NCI-H446 treated with DMSO at 0.1 percent for 48 hours (cell line): ENCODE results near the gene CFAP91.

Experiments used
- DNase-seq: peaks from one replicate; lab custom pipeline; 2025; lab: John Stamatoyannopoulos, UW

The CFAP91 gene

DNA sequence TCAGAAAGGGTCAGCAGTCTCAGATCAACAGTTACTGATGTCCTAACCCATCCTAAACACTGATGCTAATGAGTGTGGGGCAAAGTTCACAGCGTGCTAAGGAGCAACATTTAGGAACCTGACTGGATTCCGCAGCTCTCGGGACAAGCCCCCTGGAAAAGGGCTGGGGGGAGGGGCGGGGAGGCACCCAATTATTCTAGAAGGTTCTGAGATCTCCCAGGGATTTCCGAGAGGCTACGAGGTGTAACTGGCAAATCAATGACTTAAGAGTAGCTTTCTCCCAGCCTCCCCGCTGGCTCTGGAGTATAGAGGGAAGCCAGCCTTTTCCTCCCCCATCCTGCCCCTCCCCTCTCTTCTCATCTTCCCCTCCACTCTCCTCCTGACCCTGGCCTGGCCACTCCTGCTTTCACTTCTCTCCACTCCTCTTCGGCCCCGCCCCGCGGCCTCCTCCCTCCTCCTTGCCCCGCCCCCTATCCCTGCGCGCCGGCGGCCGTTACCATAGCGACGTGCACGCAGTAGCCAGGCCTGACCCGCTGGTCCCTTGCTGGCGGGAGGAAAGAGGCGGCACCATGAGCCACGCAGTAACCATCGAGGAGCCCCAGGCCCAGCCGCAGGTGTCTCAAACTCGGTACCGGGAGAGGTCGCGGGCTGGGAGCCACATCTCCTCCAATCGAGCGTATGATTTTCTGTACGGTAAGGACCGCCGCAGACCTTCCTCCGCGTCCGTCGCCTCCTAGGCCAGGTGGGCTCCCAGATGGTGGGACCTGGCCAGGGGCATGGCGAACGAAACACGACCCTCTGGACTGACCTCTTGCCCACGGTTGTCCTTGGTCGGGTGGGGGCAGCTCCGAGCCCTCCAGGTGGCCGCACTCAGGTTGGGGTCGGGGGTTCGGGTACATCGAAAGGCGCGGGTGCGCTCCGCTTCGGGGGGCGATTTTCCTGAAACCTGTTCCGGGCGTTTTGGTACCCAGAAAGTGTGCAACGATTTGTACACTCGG lies at the start of gene CFAP91:
CFAP91 (plus strand) TSS at position 493 of the 998 bp plus-strand sequence; CDS start at position 570, 77 bp downstream.
- DNase-seq, result peak; percentile 49

DNA sequence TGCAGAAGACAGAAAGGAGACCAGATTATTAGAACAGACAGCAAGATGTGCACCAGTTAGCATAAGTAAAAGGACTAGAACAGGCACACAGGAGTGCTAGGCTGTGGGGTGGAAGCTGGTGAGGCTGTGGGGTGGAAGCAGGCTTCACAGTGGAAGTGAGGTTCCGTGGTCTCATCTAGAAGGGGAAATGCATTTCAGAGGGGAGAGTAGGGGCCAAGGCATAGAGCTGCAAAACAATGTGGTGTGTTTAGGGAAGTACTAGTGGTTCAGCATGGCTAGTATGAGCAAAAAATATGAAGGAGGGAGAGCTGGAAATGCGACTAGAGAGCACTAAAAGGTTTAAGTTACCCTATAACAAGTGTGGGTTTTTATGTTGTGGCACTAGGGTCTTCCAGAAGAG lies 48.9 kb upstream of the CFAP91 start:
- no peak for DNase-seq

- no peak for DNase-seq
These were observed 44.7 kb upstream of the CFAP91 start for GRCh38 chr3:119657887-119658702.

GRCh38 chr3:119658994-119659393 lies 43.8 kb upstream of the CFAP91 start:
- DNase-seq, result no peak

- no peak for DNase-seq
These were observed 43.1 kb upstream of the CFAP91 start for GRCh38 chr3:119659606-119660291.

DNA sequence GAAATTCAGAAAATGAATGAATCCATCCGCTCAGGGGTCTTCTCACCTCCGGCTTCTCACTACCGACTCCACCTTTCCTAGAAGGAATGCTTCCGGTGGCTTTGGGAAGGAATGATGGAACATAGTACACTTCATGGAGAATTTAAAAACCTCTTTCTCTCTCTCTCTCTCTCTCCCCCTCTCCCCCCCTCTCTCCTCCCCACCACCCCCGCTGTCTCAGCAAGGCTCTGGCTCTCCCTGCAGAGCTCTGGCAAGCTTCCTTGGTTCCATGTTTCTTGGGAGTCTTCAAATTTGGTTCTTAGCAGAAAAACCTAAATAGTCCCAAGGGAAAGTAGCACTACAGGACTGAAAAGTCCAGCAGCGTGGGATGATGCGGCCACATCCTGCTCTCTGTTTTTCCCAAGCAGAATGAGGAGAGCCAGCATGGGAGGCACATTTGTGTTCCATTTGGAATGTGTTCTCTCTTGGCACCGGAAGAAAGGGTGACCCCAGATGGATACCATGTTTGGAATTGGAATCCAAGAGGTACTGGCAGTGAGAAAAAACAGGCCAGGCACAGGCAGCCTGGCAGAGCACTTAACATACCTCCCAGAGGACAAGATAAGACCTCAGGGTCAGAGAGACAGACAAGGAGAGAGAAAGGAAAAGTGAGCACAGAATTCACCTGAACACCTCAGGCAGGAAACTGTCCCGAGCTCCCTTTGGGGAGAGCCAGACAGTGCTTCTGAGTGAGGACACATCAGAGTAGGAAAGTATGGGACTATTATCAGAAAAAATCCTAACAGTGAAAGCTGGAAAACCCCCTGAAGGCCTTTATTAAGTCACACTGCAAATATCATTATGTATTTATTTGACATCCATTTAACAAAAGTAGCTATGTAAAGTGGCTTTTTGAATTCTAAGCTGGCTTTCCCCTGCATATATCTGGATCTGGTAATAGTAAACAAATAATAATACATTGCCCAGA lies 42.1 kb upstream of the CFAP91 start, which contains the start of gene POPDC2:
POPDC2 (minus strand) TSS at position 116 of the 967 bp plus-strand sequence. CDS start 166 bp downstream, outside the sequence.
- DNase-seq, result no peak

DNA sequence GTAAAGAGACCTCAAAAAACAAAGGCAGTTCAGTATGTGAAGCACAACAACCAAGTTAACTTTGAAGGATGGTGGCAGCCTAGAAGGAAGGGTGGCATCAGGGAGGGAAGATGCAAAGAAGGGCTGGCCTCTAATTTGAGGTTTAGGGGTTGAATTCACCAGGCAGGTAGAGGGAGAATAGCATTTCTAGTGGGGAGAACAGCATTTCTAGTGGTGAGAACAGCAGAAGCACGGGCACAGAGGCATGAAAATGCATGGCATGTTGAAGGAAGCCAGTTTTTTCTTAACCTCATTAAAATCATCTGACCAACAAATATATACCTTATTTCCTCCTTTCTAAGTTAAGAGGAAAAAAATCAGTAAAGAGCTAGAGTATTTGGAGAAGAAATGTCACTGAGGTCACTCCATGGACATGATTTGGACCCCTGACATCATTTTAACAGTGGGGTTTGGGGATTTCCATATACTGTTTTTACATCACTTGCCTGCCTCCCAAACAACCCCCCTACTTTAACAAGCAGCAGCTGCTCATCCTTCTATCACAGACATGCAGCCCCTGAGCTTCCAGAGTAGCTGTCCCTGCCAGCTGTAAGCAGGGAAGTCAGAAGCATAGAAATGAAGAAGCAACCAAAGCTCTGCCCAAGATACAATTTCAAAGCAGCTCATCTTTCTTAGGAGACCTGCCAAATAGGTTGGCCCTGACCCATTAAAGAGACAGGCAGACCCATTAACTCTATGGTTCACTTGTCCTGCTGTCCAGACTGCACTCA lies 40.0 kb upstream of the CFAP91 start:
- peak; percentile 54 for DNase-seq

- no peak for DNase-seq
These were observed 38.9 kb upstream of the CFAP91 start for GRCh38 chr3:119663885-119664284.

DNA sequence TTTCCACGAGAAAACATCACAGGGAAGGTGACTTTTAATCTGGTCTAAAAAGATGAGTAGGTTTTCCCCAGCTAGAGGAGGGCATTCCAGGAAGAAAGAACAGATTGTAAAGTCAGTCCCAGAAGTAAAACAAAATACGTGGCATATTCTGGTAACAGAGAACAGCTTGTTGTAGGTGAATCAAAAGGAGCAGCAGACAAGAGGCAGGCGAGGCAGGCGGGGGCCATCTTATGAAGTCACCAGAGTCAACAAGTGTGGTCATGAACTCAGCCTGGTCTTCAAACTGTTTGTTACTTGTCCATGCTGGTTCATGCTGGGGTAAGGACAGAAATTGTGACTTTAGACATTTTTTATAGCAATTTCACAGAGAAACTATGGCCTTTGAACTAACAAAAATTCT lies 38.5 kb upstream of the CFAP91 start:
- DNase-seq, result no peak

DNA sequence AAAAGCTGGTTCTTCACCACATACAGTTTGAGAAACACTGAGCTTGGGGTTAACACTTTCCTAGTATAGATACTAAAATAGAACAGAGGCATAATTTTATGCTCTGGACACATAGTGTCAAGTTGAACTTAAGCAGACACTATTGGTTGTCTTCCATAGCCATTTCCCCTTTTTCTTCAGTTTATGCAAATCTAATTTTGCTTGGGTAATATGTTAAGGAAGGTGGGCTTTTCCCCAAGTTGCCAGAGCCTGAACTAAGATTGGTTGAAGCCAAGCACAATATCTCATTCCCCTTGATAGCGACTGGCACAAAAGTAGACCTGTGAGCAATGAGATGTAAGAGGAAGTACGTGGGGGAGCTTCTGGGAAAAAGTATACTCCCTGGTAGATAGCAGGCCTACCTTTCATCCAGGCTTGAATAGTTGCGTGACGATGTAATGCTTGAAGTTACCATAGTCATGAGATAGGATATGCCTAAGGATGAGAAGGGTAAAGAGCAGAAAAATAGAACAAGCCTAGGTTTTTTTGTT lies 37.9 kb upstream of the CFAP91 start:
- no peak for DNase-seq

- DNase-seq, result no peak
These were observed 36.8 kb upstream of the CFAP91 start for GRCh38 chr3:119665954-119666559.

- DNase-seq, result no peak
These were observed 32.8 kb upstream of the CFAP91 start for GRCh38 chr3:119669906-119670570.

DNA sequence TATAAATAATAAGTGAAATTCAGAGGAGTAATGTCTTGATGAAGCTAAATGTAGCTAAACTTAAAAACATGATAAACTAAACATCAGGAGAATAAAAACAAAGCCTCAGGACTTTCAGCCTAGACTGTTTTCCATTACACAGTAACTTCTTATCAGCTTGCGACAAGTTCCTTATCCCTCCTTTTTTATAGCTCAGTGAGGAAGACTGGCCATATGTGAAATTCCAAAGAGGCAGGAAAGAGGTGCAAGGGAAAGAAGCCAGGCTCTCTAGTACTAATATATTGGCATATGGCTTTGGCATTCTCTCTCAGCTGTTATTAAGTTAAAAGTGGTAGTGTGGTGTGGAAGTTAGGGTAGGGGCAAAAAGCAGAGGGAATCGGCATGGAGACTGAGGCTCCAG lies 30.0 kb upstream of the CFAP91 start:
- DNase-seq, result no peak

GRCh38 chr3:119673875-119674274 lies 28.9 kb upstream of the CFAP91 start:
- DNase-seq, result no peak

GRCh38 chr3:119675188-119675874 lies 27.5 kb upstream of the CFAP91 start:
- no peak for DNase-seq

- no peak for DNase-seq
These were observed 26.8 kb upstream of the CFAP91 start for GRCh38 chr3:119676020-119676419.

- DNase-seq, result peak; percentile 97
These were observed 25.8 kb upstream of the CFAP91 start, which contains the start of gene COX17 for GRCh38 chr3:119676771-119677640. COX17 (minus strand) TSS chr3:119677406; CDS start chr3:119677310, 96 bp downstream.
